IPS-NIHi7 (cell line): ENCODE measurements around the gene TSPEAR.
"Not testable (repeated sequence)": the region's sequence is repeated elsewhere in the genome, so short reads cannot be mapped to it uniquely, and the experiment has no call there.

Experiments used
- DNase-seq: peaks from one replicate; pipeline ENCODE4 v3.0.0; 2012; ENCODE audit warnings: mixed read lengths; ENCODE audit errors: extremely low spot score

The TSPEAR gene

DNA sequence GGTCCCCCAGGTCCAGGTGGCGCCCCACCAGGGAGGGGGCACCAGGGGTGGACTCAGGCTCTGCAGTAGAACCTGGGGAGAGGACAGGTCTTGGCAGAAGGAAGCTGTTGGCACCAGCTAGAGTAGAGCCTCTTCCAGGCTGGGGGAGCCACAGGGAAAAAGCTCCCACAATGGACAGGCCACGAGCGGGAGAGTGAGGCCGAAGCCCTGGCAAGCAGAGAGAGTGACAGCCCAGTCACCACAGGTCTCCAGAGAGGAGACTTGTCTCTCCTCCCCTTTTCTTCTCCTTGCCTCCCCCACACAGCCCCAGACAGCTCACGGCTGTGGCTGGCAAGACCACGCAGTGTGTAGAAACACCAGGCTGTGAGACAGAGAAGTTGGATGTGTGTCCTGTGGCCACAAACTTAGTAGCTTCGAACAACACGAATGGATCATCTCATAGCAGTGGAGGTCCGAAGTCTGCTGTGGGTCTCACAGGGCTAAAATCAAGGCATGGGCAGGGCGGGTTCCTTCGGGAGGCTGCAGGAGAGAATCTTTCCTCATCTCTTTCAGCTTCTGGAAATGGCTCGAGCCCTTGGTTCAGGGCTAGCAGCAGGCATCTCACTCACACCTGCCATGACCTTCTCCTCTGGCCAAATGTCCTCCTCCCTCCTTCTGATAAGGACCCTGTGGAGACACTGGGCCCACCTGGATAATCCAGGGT lies 60.2 kb downstream of the TSPEAR start:
- no peak for DNase-seq

DNA sequence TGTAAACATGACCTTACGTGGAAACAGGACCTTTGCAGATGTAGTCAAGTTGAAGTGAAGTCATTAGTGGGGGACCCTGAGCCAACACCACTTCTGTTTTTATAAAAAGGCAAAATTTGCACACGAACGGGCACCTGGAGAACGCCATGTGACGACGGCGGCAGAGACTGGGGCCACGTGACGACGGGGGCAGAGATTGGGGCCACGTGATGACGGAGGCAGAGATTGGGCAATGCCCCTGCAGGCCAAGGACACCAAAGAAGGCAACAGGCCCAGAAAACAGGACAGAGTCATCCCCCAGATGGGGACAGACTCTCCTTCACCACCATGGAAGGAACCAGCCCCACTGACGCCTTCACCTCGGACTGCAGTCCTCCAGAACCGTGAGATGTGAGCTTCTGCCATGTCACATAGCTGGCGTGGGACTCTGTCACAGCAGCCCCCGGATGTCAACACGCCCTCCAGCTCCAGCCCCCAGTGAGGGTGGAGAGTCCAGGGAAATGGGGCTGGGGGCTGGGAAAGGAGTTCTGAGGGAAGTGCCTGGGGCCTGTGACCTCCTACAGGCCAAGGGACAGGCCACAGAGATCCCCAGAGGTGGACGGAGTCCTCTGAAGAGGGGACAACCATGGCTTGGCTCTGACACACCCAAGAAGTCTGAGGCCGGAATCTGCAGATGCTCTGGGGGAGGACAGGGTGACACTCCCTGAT lies 61.0 kb downstream of the TSPEAR start:
- DNase-seq = no peak

DNA sequence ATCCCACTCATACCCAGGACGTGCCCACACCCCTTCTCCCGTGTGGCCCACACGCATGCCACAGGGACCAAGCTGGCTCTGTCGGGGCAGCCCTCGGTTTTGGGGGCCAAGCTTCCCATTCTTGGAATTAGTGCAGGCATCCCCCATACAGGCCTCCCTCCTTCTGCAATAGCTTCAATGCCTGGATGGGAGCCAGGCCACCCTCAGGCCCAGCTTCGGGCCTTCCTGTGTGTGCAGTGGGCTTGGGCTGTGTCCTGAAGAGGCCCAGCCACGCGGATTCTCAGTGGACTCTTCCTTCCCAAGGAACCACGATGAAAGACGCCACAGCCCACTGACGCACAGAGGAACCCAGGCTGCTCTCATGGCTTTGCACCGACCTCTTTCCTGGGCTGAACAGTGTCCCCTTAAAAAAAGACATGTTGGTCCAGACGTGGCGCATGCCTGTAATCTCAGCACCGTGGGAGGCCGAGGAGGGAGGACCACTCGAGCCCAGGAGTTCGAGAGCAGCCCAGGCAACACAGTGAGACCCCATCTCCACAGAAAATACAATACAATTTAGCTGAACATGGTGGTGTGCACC lies 61.8 kb downstream of the TSPEAR start:
- DNase-seq = no peak

DNA sequence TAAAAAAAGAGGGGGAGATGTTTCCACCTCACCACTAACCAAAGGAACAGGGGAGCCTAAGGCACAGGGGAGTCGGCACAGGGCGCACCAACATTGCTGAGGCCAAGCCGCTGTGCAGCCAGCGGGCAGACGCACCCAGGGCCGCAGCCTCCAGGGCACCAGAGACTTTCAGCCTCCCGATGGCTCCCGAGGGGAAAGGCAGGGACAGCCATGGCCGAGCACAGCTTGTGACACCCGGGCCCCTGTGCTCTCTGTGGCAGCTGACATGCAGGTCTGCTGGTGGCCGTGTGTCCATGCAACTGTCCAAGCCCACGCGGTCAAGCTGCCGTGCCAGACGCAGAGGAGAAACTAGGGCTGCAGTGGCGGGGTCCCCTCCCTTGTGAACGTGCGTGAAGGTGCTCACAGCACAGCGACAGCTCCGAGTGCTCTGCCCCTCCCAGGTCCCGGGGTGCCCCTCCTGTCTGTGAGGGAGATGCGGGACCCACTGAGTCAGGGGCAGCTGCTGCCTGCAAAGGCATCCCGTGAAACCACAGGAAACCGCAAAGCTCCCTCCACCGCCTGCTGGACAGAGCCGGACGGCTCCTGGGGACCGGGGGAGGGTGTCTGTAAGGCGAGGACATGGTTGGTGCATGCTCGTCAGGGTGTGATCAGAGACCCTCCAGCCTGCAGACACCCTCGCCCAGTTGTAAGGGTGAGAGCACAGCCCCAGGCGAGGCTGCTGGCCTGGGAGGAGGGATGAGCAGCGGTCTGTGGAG lies 62.6 kb downstream of the TSPEAR start:
- no peak for DNase-seq

GRCh38 chr21:44647222-44647552 lies 64.2 kb downstream of the TSPEAR start:
- no peak for DNase-seq

GRCh38 chr21:44646366-44647221 lies 64.8 kb downstream of the TSPEAR start, which contains the start of gene KRTAP10-11:
TSS of gene KRTAP10-11 (plus strand) at chr21:44646414. CDS start at chr21:44646459, 45 bp downstream.
- not testable (repeated sequence) for DNase-seq

DNA sequence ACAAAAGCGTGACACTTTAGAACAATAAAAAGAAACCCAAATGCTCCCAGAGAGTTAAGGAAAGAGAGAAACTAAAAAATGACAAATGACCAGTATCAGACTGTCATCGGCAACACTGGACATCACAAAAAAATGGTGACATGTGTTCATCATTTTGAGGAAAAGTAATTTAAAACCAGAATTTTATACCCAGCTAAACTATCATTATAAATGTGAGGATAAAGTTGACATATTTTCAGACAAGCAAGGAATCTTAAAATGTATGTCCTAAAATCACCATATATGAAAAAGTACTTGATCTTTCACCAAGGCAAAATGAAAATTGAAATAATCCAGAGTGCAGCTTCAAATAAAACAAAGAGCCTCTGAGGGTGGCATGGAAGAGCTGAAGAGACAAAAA lies 66.5 kb downstream of the TSPEAR start:
- no peak for DNase-seq

GRCh38 chr21:44643741-44644310 lies 67.5 kb downstream of the TSPEAR start:
- DNase-seq = no peak

GRCh38 chr21:44640761-44641160 lies 70.6 kb downstream of the TSPEAR start:
- no peak for DNase-seq

GRCh38 chr21:44639331-44639655 lies 72.1 kb downstream of the TSPEAR start:
- DNase-seq = no peak

- not testable (repeated sequence) for DNase-seq
Measured at GRCh38 chr21:44638506-44639330, 72.7 kb downstream of the TSPEAR start.

DNA sequence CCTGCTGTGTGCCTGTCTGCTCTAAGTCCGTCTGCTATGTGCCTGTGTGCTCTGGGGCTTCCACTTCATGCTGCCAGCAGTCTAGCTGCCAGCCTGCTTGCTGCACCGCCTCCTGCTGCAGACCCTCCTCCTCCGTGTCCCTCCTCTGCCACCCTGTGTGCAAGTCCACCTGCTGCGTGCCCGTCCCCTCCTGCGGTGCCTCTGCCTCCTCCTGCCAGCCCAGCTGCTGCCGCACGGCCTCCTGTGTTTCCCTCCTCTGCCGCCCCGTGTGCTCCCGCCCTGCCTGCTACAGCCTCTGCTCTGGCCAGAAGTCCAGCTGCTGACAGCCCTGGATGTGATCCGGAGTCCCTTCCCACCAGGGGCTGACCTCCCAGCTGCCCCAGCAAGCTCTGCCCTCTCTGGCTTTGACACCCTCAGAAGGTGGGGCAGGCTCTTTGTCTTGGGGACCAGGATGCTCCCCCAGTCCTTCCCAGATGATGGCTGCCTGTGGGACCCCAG lies 73.5 kb downstream of the TSPEAR start:
- not testable (repeated sequence) for DNase-seq

- no peak for DNase-seq
Measured at GRCh38 chr21:44637018-44637850, 74.1 kb downstream of the TSPEAR start, which contains the start of gene KRTAP10-10. TSS of gene KRTAP10-10 (plus strand) at chr21:44637356. CDS start at chr21:44637418, 62 bp downstream.

- DNase-seq = no peak
Measured at GRCh38 chr21:44636209-44637017, 75.0 kb downstream of the TSPEAR start.

DNA sequence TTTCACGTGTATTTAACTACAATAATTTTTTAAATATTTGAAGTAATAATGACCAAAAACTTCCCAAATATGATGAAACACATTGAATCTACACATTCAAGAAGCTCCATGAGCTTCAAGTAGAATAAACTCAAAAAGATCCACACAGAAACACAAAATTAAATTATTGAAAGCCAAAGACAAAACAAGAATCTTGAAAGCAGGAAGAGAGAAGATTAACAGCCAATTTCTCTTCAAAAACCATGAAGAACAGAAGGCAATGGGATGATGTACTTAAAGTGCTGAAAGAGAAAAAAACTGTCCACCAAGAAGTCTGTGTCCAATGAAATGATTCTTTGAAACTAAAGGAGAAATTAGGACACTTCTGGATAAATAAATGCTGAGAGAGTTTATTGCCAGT lies 79.3 kb downstream of the TSPEAR start:
- DNase-seq = no peak

GRCh38 chr21:44630440-44630839 lies 80.9 kb downstream of the TSPEAR start:
- DNase-seq = no peak

GRCh38 chr21:44628707-44629391 lies 82.5 kb downstream of the TSPEAR start:
- DNase-seq = no peak

DNA sequence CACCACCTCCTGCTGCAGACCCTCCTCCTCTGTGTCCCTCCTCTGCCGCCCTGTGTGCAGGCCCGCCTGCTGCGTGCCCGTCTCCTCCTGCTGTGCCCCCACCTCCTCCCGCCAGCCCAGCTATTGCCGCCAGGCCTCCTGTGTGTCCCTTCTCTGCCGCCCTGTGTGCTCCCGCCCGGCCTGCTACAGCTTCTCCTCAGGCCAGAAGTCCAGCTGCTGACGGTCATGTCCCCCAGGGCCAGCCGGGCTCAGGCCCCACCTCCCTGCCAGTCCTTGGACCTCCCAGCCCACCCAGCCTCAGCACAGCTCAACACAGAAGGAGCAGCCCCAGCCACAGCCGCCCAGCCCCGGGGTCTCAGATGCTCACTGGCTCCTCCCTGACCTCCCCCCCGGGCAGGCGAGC lies 83.5 kb downstream of the TSPEAR start:
- not testable (repeated sequence) for DNase-seq
